ENCODE results near the gene EPDR1.

Gene EPDR1

GRCh38 chr7:37971491-37971890 is 51.1 kb downstream of the EPDR1 start:
- in situ Hi-C loops (cut with MboI; ENCODE audit: low sequenced_read_pairs): no loop called here

- in situ Hi-C loops (cut with MboI; ENCODE audit: low sequenced_read_pairs): no loop called here
These were observed 53.5 kb downstream of the EPDR1 start for GRCh38 chr7:37973915-37974314.

- in situ Hi-C loops (cut with MboI; ENCODE audit: low sequenced_read_pairs): no loop called here
These were observed 54.3 kb downstream of the EPDR1 start for GRCh38 chr7:37974711-37975110.

GRCh38 chr7:37977243-37977642 is 56.8 kb downstream of the EPDR1 start:
- in situ Hi-C loops (cut with MboI; ENCODE audit: low sequenced_read_pairs): no loop called here

GRCh38 chr7:37981664-37982063 is 61.2 kb downstream of the EPDR1 start:
- in situ Hi-C loops (cut with MboI; ENCODE audit: low sequenced_read_pairs): no loop called here

- in situ Hi-C loops (cut with MboI; ENCODE audit: low sequenced_read_pairs): no loop called here
These were observed 62.0 kb downstream of the EPDR1 start for GRCh38 chr7:37982423-37982822.

- in situ Hi-C loops (cut with MboI; ENCODE audit: low sequenced_read_pairs): no loop called here
These were observed 64.4 kb downstream of the EPDR1 start for GRCh38 chr7:37984750-37985390.

- in situ Hi-C loops (cut with MboI; ENCODE audit: low sequenced_read_pairs): no loop called here
These were observed 66.5 kb downstream of the EPDR1 start for GRCh38 chr7:37986908-37987330.

GRCh38 chr7:37987732-37988131 is 67.3 kb downstream of the EPDR1 start:
- in situ Hi-C loops (cut with MboI; ENCODE audit: low sequenced_read_pairs): no loop called here

- in situ Hi-C loops (cut with MboI; ENCODE audit: low sequenced_read_pairs): no loop called here
These were observed 68.5 kb downstream of the EPDR1 start for GRCh38 chr7:37988721-37989650.

- in situ Hi-C loops (cut with MboI; ENCODE audit: low sequenced_read_pairs): no loop called here
These were observed 69.9 kb downstream of the EPDR1 start for GRCh38 chr7:37990337-37990736.

- in situ Hi-C loops (cut with MboI; ENCODE audit: low sequenced_read_pairs): no loop called here
These were observed 72.6 kb downstream of the EPDR1 start for GRCh38 chr7:37993060-37993501.

- in situ Hi-C loops (cut with MboI; ENCODE audit: low sequenced_read_pairs): no loop called here
These were observed 79.2 kb downstream of the EPDR1 start for GRCh38 chr7:37999673-38000072.

GRCh38 chr7:38000272-38000671 is 79.8 kb downstream of the EPDR1 start:
- in situ Hi-C loops (cut with MboI; ENCODE audit: low sequenced_read_pairs): no loop called here

All from HL-60/S4 (cell line).